Measurements from ENCODE around the gene SPDYE6.

SPDYE6 gene

DNA sequence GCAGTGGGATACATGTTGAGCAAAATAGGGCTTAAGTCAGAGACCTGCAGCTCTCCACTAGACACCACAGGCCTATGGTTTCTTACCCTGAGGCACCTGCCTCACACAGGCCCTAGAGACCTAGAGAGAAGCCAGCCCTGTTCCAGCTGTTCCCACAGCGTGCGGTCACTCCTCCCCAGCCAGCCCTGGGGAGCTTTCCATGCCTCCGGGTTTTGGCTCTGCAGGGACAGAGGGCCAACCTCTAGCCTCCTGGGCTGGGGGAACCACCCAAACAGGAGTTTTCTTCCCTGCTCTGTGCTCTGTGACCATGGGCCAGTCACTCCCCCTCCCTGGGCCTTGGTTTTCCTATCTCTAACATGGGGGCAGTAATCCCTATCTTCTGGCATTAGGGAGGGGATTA is 36.6 kb downstream of the SPDYE6 start:
- H2AFZ ChIP-seq (ENCODE audit: low read depth, low read length, severe bottlenecking): no peak overlapping the region
- no peaks in the 10 kb centered on the region for H3K36me3 ChIP-seq (ENCODE audit: low read length)
- H3K9ac ChIP-seq (ENCODE audit: low read length): peak overlapping the region; percentile 28
- H3K27ac ChIP-seq (ENCODE audit: low read depth, low read length): peak overlapping the region; percentile 89
- TF ChIP-seq, protein P1, sequence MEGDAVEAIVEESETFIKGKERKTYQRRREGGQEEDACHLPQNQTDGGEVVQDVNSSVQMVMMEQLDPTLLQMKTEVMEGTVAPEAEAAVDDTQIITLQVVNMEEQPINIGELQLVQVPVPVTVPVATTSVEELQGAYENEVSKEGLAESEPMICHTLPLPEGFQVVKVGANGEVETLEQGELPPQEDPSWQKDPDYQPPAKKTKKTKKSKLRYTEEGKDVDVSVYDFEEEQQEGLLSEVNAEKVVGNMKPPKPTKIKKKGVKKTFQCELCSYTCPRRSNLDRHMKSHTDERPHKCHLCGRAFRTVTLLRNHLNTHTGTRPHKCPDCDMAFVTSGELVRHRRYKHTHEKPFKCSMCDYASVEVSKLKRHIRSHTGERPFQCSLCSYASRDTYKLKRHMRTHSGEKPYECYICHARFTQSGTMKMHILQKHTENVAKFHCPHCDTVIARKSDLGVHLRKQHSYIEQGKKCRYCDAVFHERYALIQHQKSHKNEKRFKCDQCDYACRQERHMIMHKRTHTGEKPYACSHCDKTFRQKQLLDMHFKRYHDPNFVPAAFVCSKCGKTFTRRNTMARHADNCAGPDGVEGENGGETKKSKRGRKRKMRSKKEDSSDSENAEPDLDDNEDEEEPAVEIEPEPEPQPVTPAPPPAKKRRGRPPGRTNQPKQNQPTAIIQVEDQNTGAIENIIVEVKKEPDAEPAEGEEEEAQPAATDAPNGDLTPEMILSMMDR (IDR thresholded peaks at IDR 0.05; ENCODE audit: insufficient read depth, low read length, poor library complexity, severe bottlenecking): no peak
- no peak for TF ChIP-seq EZH2phosphoT487 (conservative IDR thresholded peaks at IDR 0.05; ENCODE audit: low read length)
- no peaks in the 10 kb centered on the region for H3K27me3 ChIP-seq (ENCODE audit: low read length)
- H3K79me2 ChIP-seq (ENCODE audit: insufficient read depth, low read length): no peaks in the 10 kb centered on the region
- no peaks in the 10 kb centered on the region for H3K9me2 ChIP-seq (replicated peaks; ENCODE audit: insufficient read depth, low read length)
- no peaks in the 10 kb centered on the region; the same call in 1 of the 2 replicates for H4K20me1 ChIP-seq (ENCODE audit: low read depth, low read length)
- H3F3A ChIP-seq (ENCODE audit: insufficient read depth): peaks cover 93% of the 10 kb centered on the region
- no peaks in the 10 kb centered on the region for H3K9me3 ChIP-seq (ENCODE audit: insufficient read depth, low read length)
- no peak overlapping the region for H3K4me3 ChIP-seq (ENCODE audit: insufficient read depth, low read length, poor library complexity, severe bottlenecking)
- H3K4me2 ChIP-seq (ENCODE audit: low read depth, low read length, poor library complexity, severe bottlenecking): peak overlapping the region; percentile 43

DNA sequence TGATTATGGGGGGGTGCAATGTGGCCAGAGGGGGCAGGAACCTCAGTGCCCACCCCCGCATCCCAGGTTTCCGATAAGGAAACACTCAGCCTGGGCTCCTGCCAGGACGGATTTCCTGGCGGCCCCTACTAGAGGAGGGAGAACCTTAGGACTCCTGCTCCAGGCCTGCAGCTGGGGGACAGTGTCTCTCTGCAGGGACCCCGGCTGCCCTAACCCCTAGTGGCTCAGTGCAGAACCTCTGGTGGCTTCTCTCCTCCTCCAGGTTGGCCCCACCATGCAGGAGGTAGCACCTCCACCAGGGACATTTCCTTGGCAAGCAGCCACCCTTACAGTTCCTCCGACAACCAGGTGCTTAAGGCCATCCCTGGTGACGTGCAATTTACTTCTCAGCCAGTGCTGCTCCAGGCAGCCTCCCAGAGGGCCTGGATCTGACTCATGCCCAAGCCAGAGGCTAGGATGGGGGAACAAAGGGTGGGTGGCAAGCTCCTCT is 37.7 kb downstream of the SPDYE6 start:
- Histone ChIP-seq H3K4me3 (ENCODE audit: insufficient read depth, low read length, poor library complexity, severe bottlenecking) (no peak overlapping the region), H3K36me3 (ENCODE audit: low read length) (0 out of 2 replicates have a peak, but pooled peaks cover 4% of the 10 kb centered on the region), H3K9me2 (replicated peaks; ENCODE audit: insufficient read depth, low read length) (no peaks in the 10 kb centered on the region), H3K4me2 (ENCODE audit: low read depth, low read length, poor library complexity, severe bottlenecking) (peak overlapping the region; percentile 43), H3K9me3 (ENCODE audit: insufficient read depth, low read length) (no peaks in the 10 kb centered on the region), H4K20me1 (ENCODE audit: low read depth, low read length) (no peaks in the 10 kb centered on the region; the same call in 1 of the 2 replicates), H3K27ac (ENCODE audit: low read depth, low read length) (peak overlapping the region; percentile 89), H3F3A (ENCODE audit: insufficient read depth) (peaks cover 92% of the 10 kb centered on the region), H3K79me2 (ENCODE audit: insufficient read depth, low read length) (no peaks in the 10 kb centered on the region), H3K9ac (ENCODE audit: low read length) (peak overlapping the region; percentile 28; the same call in 1 of the 2 replicates), H3K27me3 (ENCODE audit: low read length) (no peaks in the 10 kb centered on the region), H2AFZ (ENCODE audit: low read depth, low read length, severe bottlenecking) (no peak overlapping the region)
- no peak for TF ChIP-seq EZH2phosphoT487 (conservative IDR thresholded peaks at IDR 0.05; ENCODE audit: low read length)
- TF ChIP-seq, protein P1 (IDR thresholded peaks at IDR 0.05; ENCODE audit: insufficient read depth, low read length, poor library complexity, severe bottlenecking): no peak

DNA sequence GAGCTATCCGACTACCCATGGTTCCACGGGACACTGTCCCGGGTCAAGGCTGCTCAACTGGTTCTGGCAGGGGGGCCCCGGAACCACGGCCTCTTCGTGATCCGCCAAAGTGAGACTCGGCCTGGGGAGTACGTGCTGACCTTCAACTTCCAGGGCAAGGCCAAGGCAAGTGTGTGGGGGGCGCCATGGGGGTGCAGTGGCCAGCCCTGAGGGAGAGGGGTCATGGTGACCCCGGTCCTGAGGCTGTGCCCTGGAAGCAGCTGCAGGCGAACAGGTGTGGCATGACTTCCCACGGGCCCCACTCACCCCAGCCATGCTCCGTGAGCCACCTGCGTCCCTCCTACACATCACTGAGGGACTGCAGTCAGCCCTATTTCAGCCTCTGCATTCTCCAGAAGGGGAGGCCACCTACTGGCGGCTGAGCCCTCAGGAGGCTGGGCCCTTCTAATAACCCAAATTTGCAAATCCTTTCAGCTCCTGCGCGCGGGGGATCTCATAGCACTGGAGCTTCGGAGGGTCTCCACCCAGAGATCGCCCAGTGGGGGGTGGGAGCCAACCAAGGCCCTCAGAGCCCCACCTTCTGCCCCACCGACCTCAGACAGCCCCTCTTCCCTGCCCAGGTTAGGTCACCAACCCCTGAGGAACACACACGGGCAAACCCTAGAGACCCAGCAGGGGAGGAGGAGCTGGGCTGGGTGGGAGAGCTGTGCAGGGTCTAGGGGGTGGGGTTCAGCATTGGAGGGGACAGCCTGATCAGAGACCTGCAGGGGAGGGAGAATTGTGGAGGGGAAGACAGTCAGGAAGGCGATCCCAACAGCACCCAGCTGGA is 38.8 kb downstream of the SPDYE6 start:
- no peaks in the 10 kb centered on the region for H3K9me3 ChIP-seq (ENCODE audit: insufficient read depth, low read length)
- no peak overlapping the region for H3K4me3 ChIP-seq (ENCODE audit: insufficient read depth, low read length, poor library complexity, severe bottlenecking)
- no peaks in the 10 kb centered on the region; the same call in 1 of the 2 replicates for H4K20me1 ChIP-seq (ENCODE audit: low read depth, low read length)
- no peaks in the 10 kb centered on the region for H3K9me2 ChIP-seq (replicated peaks; ENCODE audit: insufficient read depth, low read length)
- TF ChIP-seq, protein P1 (IDR thresholded peaks at IDR 0.05; ENCODE audit: insufficient read depth, low read length, poor library complexity, severe bottlenecking): peak; percentile 85
- no peak for TF ChIP-seq EZH2phosphoT487 (conservative IDR thresholded peaks at IDR 0.05; ENCODE audit: low read length)
- H2AFZ ChIP-seq (ENCODE audit: low read depth, low read length, severe bottlenecking): no peak overlapping the region
- H3K27ac ChIP-seq (ENCODE audit: low read depth, low read length): peak overlapping the region; percentile 89
- H3K79me2 ChIP-seq (ENCODE audit: insufficient read depth, low read length): no peaks in the 10 kb centered on the region
- no peaks in the 10 kb centered on the region for H3K27me3 ChIP-seq (ENCODE audit: low read length)
- peak overlapping the region; percentile 22 for H3K4me2 ChIP-seq (ENCODE audit: low read depth, low read length, poor library complexity, severe bottlenecking)
- H3F3A ChIP-seq (ENCODE audit: insufficient read depth): peaks cover 90% of the 10 kb centered on the region
- H3K36me3 ChIP-seq (ENCODE audit: low read length): 0 out of 2 replicates have a peak, but pooled peaks cover 6% of the 10 kb centered on the region
- peak overlapping the region; percentile 17; the same call in 1 of the 2 replicates for H3K9ac ChIP-seq (ENCODE audit: low read length)

All from SU-DHL-6 (cell line).